Epithelial cell of proximal tubule (primary cell): ENCODE measurements around the gene TMEM123. TPM values are rescaled to one million over a fixed set of nuclear protein-coding genes. Genes with fewer than 3 reads are reported as not detected.

Experiments
- DNase-seq: peaks from one replicate; pipeline ENCODE4 v3.0.0-alpha.2; 2011; ENCODE audit warnings: low read depth
- H3K4me3 ChIP-seq: 2 replicates; pipeline ENCODE4 v1.5.1; 2011; ENCODE audit warnings: low read depth, mild to moderate bottlenecking, low read length
- total RNA-seq: library from RNA; depleted of rRNA; stranded (reverse); fragments of >200 nt; gene quantifications from 2 replicates; pipeline ENCODE4 v1.2.3, GENCODE V29; 2015
- TF ChIP-seq, protein P1 (sequence below): conservative IDR thresholded peaks from 2 replicates; pipeline ENCODE4 v1.5.1; 2012; ENCODE audit warnings: low read depth, mild to moderate bottlenecking, low read length

The TMEM123 gene
- total RNA-seq, 1 donor from 2014 or later: 137 TPM

DNA sequence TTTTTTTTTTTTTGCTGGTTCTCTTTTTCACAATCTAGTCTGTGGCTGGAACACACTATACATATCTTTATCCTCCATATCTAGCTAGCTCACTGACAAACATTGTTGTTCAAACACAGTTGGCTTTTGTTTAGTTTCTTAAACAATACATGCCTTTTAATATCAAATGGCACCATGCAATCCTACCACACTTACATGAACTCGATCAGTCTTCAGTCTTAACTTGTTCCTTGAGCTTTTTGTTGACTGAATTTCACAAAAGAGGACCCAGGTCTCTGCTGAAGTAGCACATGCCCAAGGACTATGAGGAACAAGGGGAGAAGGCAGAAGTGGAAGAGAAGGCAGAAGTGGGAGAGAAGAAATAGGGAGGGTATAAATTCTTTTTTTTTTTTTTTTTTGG is 25.5 kb downstream of the TMEM123 start:
- no peak for DNase-seq
- TF ChIP-seq, protein P1, sequence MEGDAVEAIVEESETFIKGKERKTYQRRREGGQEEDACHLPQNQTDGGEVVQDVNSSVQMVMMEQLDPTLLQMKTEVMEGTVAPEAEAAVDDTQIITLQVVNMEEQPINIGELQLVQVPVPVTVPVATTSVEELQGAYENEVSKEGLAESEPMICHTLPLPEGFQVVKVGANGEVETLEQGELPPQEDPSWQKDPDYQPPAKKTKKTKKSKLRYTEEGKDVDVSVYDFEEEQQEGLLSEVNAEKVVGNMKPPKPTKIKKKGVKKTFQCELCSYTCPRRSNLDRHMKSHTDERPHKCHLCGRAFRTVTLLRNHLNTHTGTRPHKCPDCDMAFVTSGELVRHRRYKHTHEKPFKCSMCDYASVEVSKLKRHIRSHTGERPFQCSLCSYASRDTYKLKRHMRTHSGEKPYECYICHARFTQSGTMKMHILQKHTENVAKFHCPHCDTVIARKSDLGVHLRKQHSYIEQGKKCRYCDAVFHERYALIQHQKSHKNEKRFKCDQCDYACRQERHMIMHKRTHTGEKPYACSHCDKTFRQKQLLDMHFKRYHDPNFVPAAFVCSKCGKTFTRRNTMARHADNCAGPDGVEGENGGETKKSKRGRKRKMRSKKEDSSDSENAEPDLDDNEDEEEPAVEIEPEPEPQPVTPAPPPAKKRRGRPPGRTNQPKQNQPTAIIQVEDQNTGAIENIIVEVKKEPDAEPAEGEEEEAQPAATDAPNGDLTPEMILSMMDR: no peak
- H3K4me3 ChIP-seq: no peak overlapping the region

DNA sequence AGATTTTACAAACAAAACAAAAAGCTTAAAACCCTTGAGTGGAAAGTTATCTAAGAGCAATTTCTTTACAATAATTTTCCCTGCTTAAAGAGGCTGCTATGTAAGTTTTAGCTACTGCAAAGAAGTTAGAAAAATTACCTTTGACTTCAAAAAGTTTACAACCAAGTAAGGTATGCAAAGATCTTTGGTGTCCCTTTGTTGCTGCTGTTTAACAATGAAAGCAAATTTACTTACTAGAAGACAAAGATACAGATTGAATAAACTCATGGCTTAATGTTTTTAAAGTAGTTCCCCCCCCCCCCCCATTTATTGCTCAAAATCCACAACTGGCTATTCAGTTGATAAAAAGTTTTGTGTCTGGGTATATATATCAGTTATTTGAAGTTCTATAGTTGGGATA is 26.0 kb downstream of the TMEM123 start:
- no peak overlapping the region for H3K4me3 ChIP-seq
- no peak for DNase-seq
- TF ChIP-seq, protein P1: no peak

DNA sequence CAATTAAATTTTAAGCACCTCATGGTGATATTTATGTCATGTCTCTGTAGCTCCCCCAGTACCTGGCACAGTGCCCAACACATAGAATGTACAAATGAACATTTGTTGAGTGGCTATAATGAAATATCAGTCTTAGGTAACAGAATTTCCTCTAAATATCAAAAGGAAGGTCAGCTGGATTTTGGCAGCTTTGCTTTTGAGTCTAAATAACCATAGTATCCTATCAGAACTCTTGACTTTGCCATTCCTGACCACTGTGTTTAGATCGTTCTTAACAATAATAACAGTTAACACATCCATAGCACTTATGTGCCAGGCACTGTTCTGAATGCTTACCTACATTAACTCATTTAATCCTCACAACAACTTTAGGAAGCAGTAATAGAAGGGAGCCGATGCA is 26.6 kb downstream of the TMEM123 start:
- TF ChIP-seq, protein P1: no peak
- no peak for DNase-seq
- no peak overlapping the region for H3K4me3 ChIP-seq

DNA sequence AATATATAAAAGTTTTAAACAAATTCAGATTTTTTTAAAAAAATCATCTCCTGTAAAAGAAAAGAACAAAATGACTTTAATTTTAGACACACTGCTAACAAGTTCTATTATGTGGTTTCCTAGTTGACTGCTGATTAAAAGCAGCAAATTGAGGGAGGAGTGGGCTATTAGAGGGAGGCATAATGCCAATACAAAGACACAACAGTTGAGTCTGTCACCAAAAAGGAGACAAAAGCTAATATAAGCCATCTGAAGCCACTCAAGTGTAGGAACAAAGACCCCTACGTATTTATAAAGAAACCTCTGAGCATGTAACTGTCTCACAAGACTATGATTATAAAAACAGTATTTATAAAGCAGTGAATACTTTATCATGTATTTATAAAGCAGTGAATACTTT is 28.6 kb downstream of the TMEM123 start:
- TF ChIP-seq, protein P1: no peak
- no peak overlapping the region for H3K4me3 ChIP-seq
- no peak for DNase-seq

DNA sequence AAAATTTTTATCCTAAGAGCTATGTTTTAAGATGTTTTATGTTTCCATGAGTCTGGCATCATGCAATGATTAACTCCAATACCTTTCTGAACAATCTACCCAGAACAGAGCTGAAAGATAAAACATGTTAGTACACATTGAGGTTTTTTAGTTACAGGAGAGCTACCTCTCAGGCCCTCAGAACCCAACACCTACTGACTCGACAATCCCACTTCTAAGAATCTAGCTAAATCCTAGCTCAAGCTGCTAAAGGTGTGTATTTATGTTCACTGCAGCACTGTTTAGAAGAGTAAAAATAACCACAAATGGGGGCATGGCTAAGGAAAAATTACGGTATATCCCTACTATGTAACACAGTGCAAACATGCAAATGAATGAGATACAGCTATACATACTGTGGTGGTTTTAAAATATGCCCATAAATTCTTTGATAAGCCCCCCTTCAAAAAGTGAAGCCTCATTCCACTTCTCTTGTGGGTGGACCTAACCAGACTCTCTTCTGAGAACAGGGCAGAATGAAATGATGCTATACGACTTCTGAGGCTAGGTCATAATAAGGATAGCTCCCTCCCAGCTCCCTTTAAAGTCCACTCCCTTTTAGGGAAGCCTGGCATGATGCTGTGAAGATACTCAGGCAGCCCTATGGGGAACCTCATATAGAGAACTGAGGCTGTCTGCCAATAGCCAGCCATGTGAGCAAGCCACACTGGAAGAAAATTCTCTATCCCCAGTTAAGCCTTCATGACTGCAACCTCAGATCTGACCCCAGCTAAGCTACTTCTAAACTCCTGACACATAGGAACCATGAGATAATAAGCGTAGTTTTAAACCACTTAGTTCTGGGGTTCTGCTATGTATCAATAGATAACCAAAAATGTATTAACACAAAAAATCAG is 29.5 kb downstream of the TMEM123 start:
- TF ChIP-seq, protein P1: no peak
- H3K4me3 ChIP-seq: no peak overlapping the region
- DNase-seq: no peak

DNA sequence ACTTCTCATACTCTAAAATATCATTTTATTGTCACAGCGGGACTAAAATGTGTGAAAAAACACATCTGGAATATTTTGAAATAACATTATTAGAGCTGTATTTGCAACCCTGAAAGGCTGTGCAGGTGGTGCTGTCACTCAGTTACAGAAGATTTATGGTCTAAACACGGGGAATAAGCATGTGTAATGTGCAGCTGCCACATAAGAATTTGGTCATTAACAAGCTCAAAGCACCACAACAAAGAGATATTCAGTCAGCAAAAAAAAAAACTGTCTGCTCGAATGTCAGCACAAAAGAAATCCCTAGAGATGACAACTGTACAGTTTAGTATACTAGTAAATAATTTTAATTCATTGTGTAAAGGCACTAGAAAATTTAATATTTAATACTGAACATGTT is 31.3 kb downstream of the TMEM123 start:
- TF ChIP-seq, protein P1: no peak
- H3K4me3 ChIP-seq: no peak overlapping the region
- no peak for DNase-seq

DNA sequence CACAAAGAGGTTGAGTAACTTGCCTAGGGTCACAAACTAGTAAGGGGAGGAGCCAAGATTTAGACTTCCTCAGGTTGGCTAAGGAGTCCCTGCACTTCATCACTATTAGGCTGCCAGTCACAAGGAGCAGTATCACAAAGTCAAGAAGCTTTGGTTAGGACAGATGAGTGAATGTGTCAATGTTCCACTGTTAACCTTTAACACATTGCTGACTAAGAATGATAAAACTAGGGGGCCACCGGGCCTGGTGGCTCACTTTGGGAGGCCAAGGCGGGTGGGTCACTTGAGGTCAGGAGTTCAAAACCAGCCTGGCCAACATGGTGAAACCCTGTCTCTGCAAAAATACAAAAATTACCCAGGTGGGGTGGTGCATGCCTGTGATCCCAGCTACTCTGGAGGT is 32.0 kb downstream of the TMEM123 start:
- no peak for DNase-seq
- TF ChIP-seq, protein P1: no peak
- no peak overlapping the region for H3K4me3 ChIP-seq
